ENCODE data around the gene TACC2.

DNA sequence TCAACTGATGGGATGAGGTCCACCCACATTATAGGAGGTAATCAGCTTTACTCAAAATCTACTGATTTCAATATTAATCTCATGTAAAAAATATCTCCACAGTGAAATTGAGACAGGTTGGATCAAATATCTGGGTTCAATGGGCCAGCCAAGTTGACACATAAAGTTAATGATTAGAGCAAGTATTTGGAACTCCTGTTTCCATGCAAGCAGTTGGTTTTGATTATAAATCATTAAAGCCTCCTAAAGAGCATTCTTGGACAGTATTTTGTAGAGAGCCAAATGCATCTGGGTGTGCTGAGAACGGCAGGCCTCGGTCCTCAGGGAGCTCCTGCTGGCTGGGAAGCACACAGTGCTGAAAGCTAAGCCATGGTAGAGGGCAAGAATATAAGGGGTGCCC is 155.2 kb downstream of the TACC2 start:
- TF ChIP-seq, protein P1, sequence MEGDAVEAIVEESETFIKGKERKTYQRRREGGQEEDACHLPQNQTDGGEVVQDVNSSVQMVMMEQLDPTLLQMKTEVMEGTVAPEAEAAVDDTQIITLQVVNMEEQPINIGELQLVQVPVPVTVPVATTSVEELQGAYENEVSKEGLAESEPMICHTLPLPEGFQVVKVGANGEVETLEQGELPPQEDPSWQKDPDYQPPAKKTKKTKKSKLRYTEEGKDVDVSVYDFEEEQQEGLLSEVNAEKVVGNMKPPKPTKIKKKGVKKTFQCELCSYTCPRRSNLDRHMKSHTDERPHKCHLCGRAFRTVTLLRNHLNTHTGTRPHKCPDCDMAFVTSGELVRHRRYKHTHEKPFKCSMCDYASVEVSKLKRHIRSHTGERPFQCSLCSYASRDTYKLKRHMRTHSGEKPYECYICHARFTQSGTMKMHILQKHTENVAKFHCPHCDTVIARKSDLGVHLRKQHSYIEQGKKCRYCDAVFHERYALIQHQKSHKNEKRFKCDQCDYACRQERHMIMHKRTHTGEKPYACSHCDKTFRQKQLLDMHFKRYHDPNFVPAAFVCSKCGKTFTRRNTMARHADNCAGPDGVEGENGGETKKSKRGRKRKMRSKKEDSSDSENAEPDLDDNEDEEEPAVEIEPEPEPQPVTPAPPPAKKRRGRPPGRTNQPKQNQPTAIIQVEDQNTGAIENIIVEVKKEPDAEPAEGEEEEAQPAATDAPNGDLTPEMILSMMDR (IDR thresholded peaks at IDR 0.05) = no peak
- no peak for TF ChIP-seq POLR2A (IDR thresholded peaks at IDR 0.05)

Measured in suprapubic skin (tissue), 3 donors.